HG02870 (cell line): ENCODE measurements around the gene FRZB.
"Not testable (repeated sequence)": the region's sequence is repeated elsewhere in the genome, so short reads cannot be mapped to it uniquely, and the experiment has no call there.

Experiments used
- ATAC-seq: cut with Tn5 transposase; IDR thresholded peaks from one replicate; pipeline ENCODE4 v1.9.1; 2021; ENCODE audit warnings: mild to moderate bottlenecking, moderate library complexity; ENCODE audit not compliant: unreplicated experiment

FRZB gene

GRCh38 chr2:182866461-182867406 is at the start of gene FRZB:
Gene FRZB, minus strand, starts transcription at chr2:182866637. Its CDS starts 85 bp downstream, at chr2:182866552.
- no peak for ATAC-seq

GRCh38 chr2:182915369-182916326 is 49.2 kb upstream of the FRZB start:
- ATAC-seq: no peak

- ATAC-seq: no peak
Observed at GRCh38 chr2:182914852-182915251, 48.4 kb upstream of the FRZB start.

GRCh38 chr2:182913064-182913463 is 46.6 kb upstream of the FRZB start:
- ATAC-seq: no peak

- no peak for ATAC-seq
Observed at GRCh38 chr2:182912518-182912915, 46.1 kb upstream of the FRZB start.

- ATAC-seq: no peak
Observed at GRCh38 chr2:182911813-182912517, 45.5 kb upstream of the FRZB start.

GRCh38 chr2:182910965-182911364 is 44.5 kb upstream of the FRZB start:
- no peak for ATAC-seq

- ATAC-seq: no peak
Observed at GRCh38 chr2:182907081-182907830, 40.8 kb upstream of the FRZB start.

GRCh38 chr2:182906454-182906853 is 40.0 kb upstream of the FRZB start:
- ATAC-seq: no peak

GRCh38 chr2:182904844-182905243 is 38.4 kb upstream of the FRZB start:
- no peak for ATAC-seq

- ATAC-seq: no peak
Observed at GRCh38 chr2:182903566-182903965, 37.1 kb upstream of the FRZB start.

- no peak for ATAC-seq
Observed at GRCh38 chr2:182901748-182902147, 35.3 kb upstream of the FRZB start.

- no peak for ATAC-seq
Observed at GRCh38 chr2:182898718-182899117, 32.3 kb upstream of the FRZB start.

- no peak for ATAC-seq
Observed at GRCh38 chr2:182897137-182897536, 30.7 kb upstream of the FRZB start.

- no peak for ATAC-seq
Observed at GRCh38 chr2:182895798-182896197, 29.4 kb upstream of the FRZB start.

GRCh38 chr2:182895169-182895568 is 28.7 kb upstream of the FRZB start:
- ATAC-seq: no peak

- ATAC-seq: no peak
Observed at GRCh38 chr2:182894174-182894573, 27.7 kb upstream of the FRZB start.

- no peak for ATAC-seq
Observed at GRCh38 chr2:182893666-182894065, 27.2 kb upstream of the FRZB start.

- not testable (repeated sequence) for ATAC-seq
Observed at GRCh38 chr2:182893035-182893434, 26.6 kb upstream of the FRZB start.

GRCh38 chr2:182891611-182892010 is 25.2 kb upstream of the FRZB start:
- no peak for ATAC-seq
